CD4-positive, alpha-beta T cell treated with Interleukin-17A for 4 hours (primary cell): ENCODE measurements around the gene GFM1.
"Not testable (repeated sequence)": the region's sequence is repeated elsewhere in the genome, so short reads cannot be mapped to it uniquely, and the experiment has no call there.

Source experiments
- DNase-seq: peaks from one replicate; pipeline ENCODE4 v3.0.0-alpha.2; 2020; ENCODE audit warnings: mixed read lengths

GFM1 gene

GRCh38 chr3:158678687-158679086 is 34.4 kb downstream of the GFM1 start:
- DNase-seq: no peak

- DNase-seq: no peak
Measured at GRCh38 chr3:158679547-158680000, 35.2 kb downstream of the GFM1 start.

GRCh38 chr3:158680861-158681260 is 36.5 kb downstream of the GFM1 start:
- no peak for DNase-seq

GRCh38 chr3:158683230-158683962 is 39.1 kb downstream of the GFM1 start:
- DNase-seq: no peak

GRCh38 chr3:158685159-158685558 is 40.8 kb downstream of the GFM1 start:
- no peak for DNase-seq

GRCh38 chr3:158693866-158694456 is 49.6 kb downstream of the GFM1 start:
- DNase-seq: not testable (repeated sequence)

- DNase-seq: no peak
Measured at GRCh38 chr3:158696618-158697017, 52.3 kb downstream of the GFM1 start.

- no peak for DNase-seq
Measured at GRCh38 chr3:158700559-158700958, 56.2 kb downstream of the GFM1 start.

- DNase-seq: no peak
Measured at GRCh38 chr3:158701420-158702065, 57.2 kb downstream of the GFM1 start.

- DNase-seq: no peak
Measured at GRCh38 chr3:158702815-158703481, 58.6 kb downstream of the GFM1 start.

GRCh38 chr3:158703566-158703965 is 59.2 kb downstream of the GFM1 start:
- DNase-seq: no peak

GRCh38 chr3:158709666-158710083 is 65.3 kb downstream of the GFM1 start:
- no peak for DNase-seq

- DNase-seq: no peak
Measured at GRCh38 chr3:158710601-158711000, 66.3 kb downstream of the GFM1 start.

- no peak for DNase-seq
Measured at GRCh38 chr3:158711886-158712285, 67.6 kb downstream of the GFM1 start.

GRCh38 chr3:158712443-158712842 is 68.1 kb downstream of the GFM1 start:
- DNase-seq: no peak

GRCh38 chr3:158713094-158713499 is 68.8 kb downstream of the GFM1 start:
- no peak for DNase-seq

- no peak for DNase-seq
Measured at GRCh38 chr3:158717576-158717975, 73.2 kb downstream of the GFM1 start.

- no peak for DNase-seq
Measured at GRCh38 chr3:158718490-158719170, 74.3 kb downstream of the GFM1 start.

GRCh38 chr3:158722108-158722507 is 77.8 kb downstream of the GFM1 start:
- DNase-seq: no peak

- DNase-seq: no peak
Measured at GRCh38 chr3:158723991-158724390, 79.7 kb downstream of the GFM1 start.

- no peak for DNase-seq
Measured at GRCh38 chr3:158725348-158726011, 81.2 kb downstream of the GFM1 start.
